ENCODE measurements around the gene PEX10.

The PEX10 gene

GRCh38 chr1:2437617-2438016 is 25.3 kb upstream of the PEX10 start:
- Histone ChIP-seq H3K27ac (no peak overlapping the region), H3K9me3 (no peaks in the 10 kb centered on the region), H3K27me3 (peaks cover 54% of the 10 kb centered on the region), H3K4me3 (ENCODE audit: low read depth in 1 of 2, low read length in 1 of 2) (no peak overlapping the region), H3K36me3 (no peaks in the 10 kb centered on the region), H3K4me1 (ENCODE audit: control insufficient read depth in 1 of 2, insufficient read depth in 1 of 2, low read depth in 1 of 2, low read length in 1 of 2) (no peaks in the 10 kb centered on the region)
- no peak for TF ChIP-seq CTCF (IDR thresholded peaks at IDR 0.05)

- H3K27ac ChIP-seq, result no peak overlapping the region
- H3K36me3 ChIP-seq, result no peaks in the 10 kb centered on the region
- H3K9me3 ChIP-seq, result no peaks in the 10 kb centered on the region
- H3K27me3 ChIP-seq, result peaks cover 48% of the 10 kb centered on the region
- H3K4me1 ChIP-seq (ENCODE audit: control insufficient read depth in 1 of 2, insufficient read depth in 1 of 2, low read depth in 1 of 2, low read length in 1 of 2), result no peaks in the 10 kb centered on the region
- no peak for TF ChIP-seq CTCF (IDR thresholded peaks at IDR 0.05)
- H3K4me3 ChIP-seq (ENCODE audit: low read depth in 1 of 2, low read length in 1 of 2), result no peak overlapping the region
Measured at GRCh38 chr1:2436876-2437275, 24.5 kb upstream of the PEX10 start.

GRCh38 chr1:2435746-2436355 is 23.5 kb upstream of the PEX10 start:
- TF ChIP-seq CTCF (IDR thresholded peaks at IDR 0.05), result no peak
- Histone ChIP-seq H3K27me3 (peaks cover 38% of the 10 kb centered on the region), H3K4me1 (ENCODE audit: control insufficient read depth in 1 of 2, insufficient read depth in 1 of 2, low read depth in 1 of 2, low read length in 1 of 2) (no peaks in the 10 kb centered on the region), H3K9me3 (no peaks in the 10 kb centered on the region), H3K36me3 (no peaks in the 10 kb centered on the region), H3K27ac (no peak overlapping the region), H3K4me3 (ENCODE audit: low read depth in 1 of 2, low read length in 1 of 2) (no peak overlapping the region)

- no peak for TF ChIP-seq CTCF (IDR thresholded peaks at IDR 0.05)
- H3K27me3 ChIP-seq, result peaks cover 36% of the 10 kb centered on the region
- H3K9me3 ChIP-seq, result no peaks in the 10 kb centered on the region
- H3K36me3 ChIP-seq, result no peaks in the 10 kb centered on the region
- no peak overlapping the region for H3K4me3 ChIP-seq (ENCODE audit: low read depth in 1 of 2, low read length in 1 of 2)
- H3K27ac ChIP-seq, result no peak overlapping the region
- H3K4me1 ChIP-seq (ENCODE audit: control insufficient read depth in 1 of 2, insufficient read depth in 1 of 2, low read depth in 1 of 2, low read length in 1 of 2), result no peaks in the 10 kb centered on the region
Measured at GRCh38 chr1:2435091-2435490, 22.7 kb upstream of the PEX10 start.

GRCh38 chr1:2433936-2434655 is 21.7 kb upstream of the PEX10 start:
- H3K27ac ChIP-seq, result no peak overlapping the region
- H3K36me3 ChIP-seq, result no peaks in the 10 kb centered on the region
- peaks cover 36% of the 10 kb centered on the region for H3K27me3 ChIP-seq
- TF ChIP-seq CTCF (IDR thresholded peaks at IDR 0.05), result no peak
- H3K9me3 ChIP-seq, result no peaks in the 10 kb centered on the region
- no peaks in the 10 kb centered on the region for H3K4me1 ChIP-seq (ENCODE audit: control insufficient read depth in 1 of 2, insufficient read depth in 1 of 2, low read depth in 1 of 2, low read length in 1 of 2)
- H3K4me3 ChIP-seq (ENCODE audit: low read depth in 1 of 2, low read length in 1 of 2), result no peak overlapping the region

Data from neutrophil (primary cell).